Myocyte (in vitro differentiated cells): ENCODE measurements around the gene NUS1. TPM values are rescaled to one million over a fixed set of nuclear protein-coding genes. Genes with fewer than 3 reads are reported as not detected.
"Not testable (repeated sequence)": the region's sequence is repeated elsewhere in the genome, so short reads cannot be mapped to it uniquely, and the experiment has no call there.

Experiments
- DNase-seq: peaks from one replicate; pipeline ENCODE4 v3.0.0-alpha.2; 2012; ENCODE audit warnings: low read depth
- polyA plus RNA-seq: library from polyadenylated mRNA; unstranded; fragments of >200 nt; gene quantifications from one replicate; pipeline ENCODE4 v1.2.1, GENCODE V29; 2012; ENCODE audit warnings: missing spikeins
- total RNA-seq: library from RNA; depleted of rRNA; stranded (reverse); fragments of >200 nt; gene quantifications from 2 replicates; pipeline ENCODE4 v1.2.3, GENCODE V29; 2014

Gene NUS1
- 9.5 and 11.7 TPM in 2 replicates for total RNA-seq
- polyA plus RNA-seq, result 17.4 TPM

- peak; percentile 99 for DNase-seq
Measured at GRCh38 chr6:117674991-117675657, at the start of gene NUS1. Gene NUS1, plus strand, starts transcription at chr6:117675469. Its CDS starts 202 bp downstream, at chr6:117675671.

GRCh38 chr6:117627533-117627932 lies 47.7 kb upstream of the NUS1 start:
- DNase-seq, result no peak

- DNase-seq, result no peak
Measured at GRCh38 chr6:117629119-117629660, 46.1 kb upstream of the NUS1 start.

- DNase-seq, result no peak
Measured at GRCh38 chr6:117637770-117638169, 37.5 kb upstream of the NUS1 start.

GRCh38 chr6:117642976-117643375 lies 32.3 kb upstream of the NUS1 start:
- no peak for DNase-seq

GRCh38 chr6:117651984-117652383 lies 23.3 kb upstream of the NUS1 start:
- not testable (repeated sequence) for DNase-seq

GRCh38 chr6:117653949-117654348 lies 21.3 kb upstream of the NUS1 start:
- no peak for DNase-seq

GRCh38 chr6:117655380-117655779 lies 19.9 kb upstream of the NUS1 start:
- no peak for DNase-seq

- DNase-seq, result no peak
Measured at GRCh38 chr6:117666881-117667280, 8.4 kb upstream of the NUS1 start.

- no peak for DNase-seq
Measured at GRCh38 chr6:117668736-117669135, 6.5 kb upstream of the NUS1 start.

- no peak for DNase-seq
Measured at GRCh38 chr6:117674503-117674902, 766 bp upstream of the NUS1 start.

GRCh38 chr6:117675658-117676301 lies 511 bp downstream of the NUS1 start:
- peak; percentile 2 for DNase-seq

- no peak for DNase-seq
Measured at GRCh38 chr6:117676577-117677218, 1.4 kb downstream of the NUS1 start.

GRCh38 chr6:117677553-117678141 lies 2.4 kb downstream of the NUS1 start:
- no peak for DNase-seq

GRCh38 chr6:117681162-117681741 lies 6.0 kb downstream of the NUS1 start:
- DNase-seq, result no peak

GRCh38 chr6:117684749-117685148 lies 9.5 kb downstream of the NUS1 start:
- no peak for DNase-seq

- DNase-seq, result no peak
Measured at GRCh38 chr6:117685359-117685758, 10.1 kb downstream of the NUS1 start.

GRCh38 chr6:117687021-117687648 lies 11.9 kb downstream of the NUS1 start:
- no peak for DNase-seq

GRCh38 chr6:117689584-117689983 lies 14.3 kb downstream of the NUS1 start:
- DNase-seq, result not testable (repeated sequence)

GRCh38 chr6:117706504-117706903 lies 31.2 kb downstream of the NUS1 start:
- no peak for DNase-seq
